ENCODE measurements around the gene AKAP13.
A peak's percentile ranks its signal among the peaks of the same experiment; 100 is the strongest.
"Not testable (repeated sequence)": the region's sequence is repeated elsewhere in the genome, so short reads cannot be mapped to it uniquely, and the experiment has no call there.

Gene AKAP13

GRCh38 chr15:85625166-85625830, 244.9 kb downstream of the AKAP13 start:
- DNase-seq (ENCODE audit: low spot score), result no peak

- no peak for DNase-seq (ENCODE audit: low spot score)
Observed at GRCh38 chr15:85625856-85626255, 245.5 kb downstream of the AKAP13 start.

GRCh38 chr15:85627213-85627935, 247.0 kb downstream of the AKAP13 start:
- DNase-seq (ENCODE audit: low spot score), result no peak

DNA sequence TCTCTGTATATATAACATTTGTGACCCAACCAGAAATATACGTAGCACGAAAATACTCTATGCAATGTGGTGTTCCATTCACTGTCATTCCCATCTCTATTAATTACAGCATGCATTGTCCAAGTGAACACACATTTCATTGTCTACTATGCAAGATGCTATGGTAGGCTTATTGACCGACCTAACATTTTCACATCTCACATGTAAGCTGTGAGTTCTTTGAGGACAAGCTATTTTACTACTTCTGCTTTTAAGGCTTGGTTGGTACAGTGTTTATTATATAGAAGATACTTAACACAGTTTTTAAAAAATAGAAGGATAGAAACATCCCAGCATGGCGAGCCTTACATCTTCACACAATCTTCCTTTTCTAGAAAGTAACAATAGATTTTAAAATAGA, 249.9 kb downstream of the AKAP13 start:
- no peak for DNase-seq (ENCODE audit: low spot score)

DNA sequence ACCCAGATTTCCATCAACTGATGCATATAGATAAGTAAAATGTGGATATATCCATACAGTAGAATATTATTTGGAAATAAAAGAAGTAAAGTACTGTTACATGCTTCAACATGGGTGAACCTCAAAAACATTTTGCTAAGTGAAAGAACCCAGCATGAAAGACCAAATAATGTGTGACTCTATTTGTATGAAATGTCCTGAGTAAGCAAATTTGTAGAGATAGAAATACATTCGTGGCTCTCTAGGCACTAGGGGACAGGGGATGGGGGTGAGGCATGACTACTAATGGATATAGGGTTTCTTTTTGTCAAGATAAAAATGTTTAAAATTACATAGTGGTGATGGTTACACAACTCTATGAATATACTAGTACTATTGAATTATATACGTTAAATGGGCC, 250.6 kb downstream of the AKAP13 start:
- no peak for DNase-seq (ENCODE audit: low spot score)

DNA sequence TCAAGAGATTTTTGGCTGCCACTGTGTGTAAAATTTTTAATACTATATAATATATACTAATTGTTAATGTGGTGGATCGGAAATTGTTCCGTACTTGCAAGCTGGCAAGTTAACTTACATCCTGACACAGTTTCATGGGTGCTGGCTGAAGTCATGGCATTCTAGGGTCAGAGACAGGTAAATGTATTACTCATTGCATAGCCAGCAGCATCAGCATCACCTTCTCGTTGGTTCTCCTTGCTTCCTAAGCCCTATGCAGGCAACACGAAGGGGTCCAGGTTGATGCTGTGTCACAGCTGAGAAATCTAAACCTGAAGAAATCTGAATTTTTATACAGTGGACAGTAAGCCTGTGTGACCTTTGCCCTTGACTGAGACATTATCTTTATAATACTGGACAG, 251.6 kb downstream of the AKAP13 start:
- DNase-seq (ENCODE audit: low spot score), result no peak

DNA sequence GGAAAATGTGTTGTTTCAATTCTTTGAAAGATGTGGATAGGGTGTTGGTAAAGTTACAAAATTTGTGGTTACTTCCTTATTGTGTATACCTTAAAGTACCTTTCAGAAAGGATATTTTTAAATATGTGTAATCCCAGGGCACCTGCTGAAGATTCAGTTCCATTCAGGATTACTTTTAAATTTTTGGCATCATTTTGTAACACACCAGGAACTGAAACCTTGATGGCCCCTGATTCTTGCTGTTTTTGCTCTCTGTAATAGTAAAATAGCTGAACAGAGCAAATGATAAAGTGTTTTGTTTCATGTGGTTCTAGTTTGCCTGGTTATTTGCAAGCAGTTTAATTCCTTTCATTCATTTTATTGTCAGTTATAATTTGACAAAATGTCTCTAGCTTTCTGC, 253.5 kb downstream of the AKAP13 start:
- DNase-seq (ENCODE audit: low spot score), result no peak

GRCh38 chr15:85636351-85636750, 255.9 kb downstream of the AKAP13 start:
- no peak for DNase-seq (ENCODE audit: low spot score)

DNA sequence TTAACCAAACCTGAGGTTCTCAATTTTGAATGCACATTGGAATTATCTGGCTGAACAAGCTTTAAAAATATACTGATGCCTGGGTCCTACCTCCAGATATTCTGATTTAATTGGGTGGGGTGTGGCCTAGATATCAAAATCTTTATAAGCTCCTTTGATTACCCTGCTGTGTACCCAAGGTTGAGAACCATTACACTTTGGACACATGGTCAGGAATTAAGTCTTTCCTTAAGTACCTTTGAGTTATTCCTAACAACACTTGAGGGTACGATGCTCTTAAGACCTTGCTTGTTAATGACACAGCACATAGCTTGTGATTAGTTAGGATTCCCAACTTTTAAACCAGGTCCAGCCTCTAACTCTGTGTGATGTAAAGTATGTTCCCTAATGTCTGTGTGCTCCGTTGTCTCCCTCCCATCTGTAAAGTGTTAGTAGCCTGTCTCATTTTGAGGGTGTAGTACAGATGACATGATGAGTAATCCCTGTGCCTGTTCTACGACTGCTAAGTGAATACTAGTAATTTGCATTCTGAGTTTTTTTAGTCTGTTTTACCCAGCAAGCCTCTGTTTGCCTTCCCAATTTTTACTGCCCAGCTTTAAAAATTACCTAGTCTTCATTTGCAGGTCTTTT, 259.5 kb downstream of the AKAP13 start:
- DNase-seq (ENCODE audit: low spot score), result no peak

DNA sequence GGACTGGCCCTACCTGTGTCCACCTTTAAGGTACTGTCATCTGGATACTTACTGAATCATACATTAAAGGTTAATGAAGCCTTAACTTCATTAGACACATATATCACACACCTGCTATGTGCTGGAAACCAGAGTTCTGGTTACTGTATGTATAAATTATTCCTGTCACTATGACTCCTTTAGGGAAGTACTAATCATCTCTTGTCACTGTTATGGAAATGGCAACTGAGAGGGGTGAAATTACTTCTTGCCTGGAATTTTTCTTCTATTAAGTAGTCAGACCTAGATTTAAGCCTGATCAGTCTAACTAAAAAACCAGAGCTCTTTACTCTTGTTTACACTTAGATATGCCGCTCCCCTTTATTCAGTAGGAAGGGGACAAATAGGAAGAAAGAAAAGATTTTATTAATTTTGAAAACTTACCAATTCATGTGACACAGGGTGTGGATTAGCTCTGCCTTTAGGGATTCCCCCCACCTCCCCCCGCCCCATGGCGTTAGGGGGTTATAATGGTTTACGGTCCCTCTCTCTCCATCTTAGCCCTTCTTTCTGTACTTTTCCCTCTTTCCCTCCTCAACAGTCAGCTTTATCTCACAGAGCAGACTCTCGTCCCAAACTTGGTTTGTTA, 261.8 kb downstream of the AKAP13 start:
- DNase-seq (ENCODE audit: low spot score), result no peak

GRCh38 chr15:85642693-85643066, 262.3 kb downstream of the AKAP13 start:
- DNase-seq (ENCODE audit: low spot score), result no peak

GRCh38 chr15:85646538-85647091, 266.2 kb downstream of the AKAP13 start:
- DNase-seq (ENCODE audit: low spot score), result no peak

GRCh38 chr15:85649372-85649771, 269.0 kb downstream of the AKAP13 start:
- DNase-seq (ENCODE audit: low spot score), result peak; percentile 18

DNA sequence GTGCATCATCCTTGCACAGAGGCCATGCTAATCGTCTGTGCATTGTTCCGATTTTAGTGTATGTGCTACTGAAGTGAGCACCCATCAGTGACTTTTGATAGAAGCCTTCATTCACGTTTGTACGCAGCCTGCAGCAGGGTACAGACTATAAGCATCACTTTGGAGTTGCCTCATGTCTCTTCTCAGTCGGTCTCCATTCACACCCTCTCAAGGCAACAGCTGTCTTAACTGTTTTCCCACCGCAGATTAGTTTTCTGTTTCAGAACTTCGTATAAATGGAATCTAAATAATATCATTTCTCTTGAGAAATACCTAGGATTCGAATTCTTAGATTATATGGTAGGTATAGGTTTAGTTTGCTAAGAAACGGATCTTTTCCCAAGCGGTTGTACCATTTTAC, 271.1 kb downstream of the AKAP13 start:
- no peak for DNase-seq (ENCODE audit: low spot score)

DNA sequence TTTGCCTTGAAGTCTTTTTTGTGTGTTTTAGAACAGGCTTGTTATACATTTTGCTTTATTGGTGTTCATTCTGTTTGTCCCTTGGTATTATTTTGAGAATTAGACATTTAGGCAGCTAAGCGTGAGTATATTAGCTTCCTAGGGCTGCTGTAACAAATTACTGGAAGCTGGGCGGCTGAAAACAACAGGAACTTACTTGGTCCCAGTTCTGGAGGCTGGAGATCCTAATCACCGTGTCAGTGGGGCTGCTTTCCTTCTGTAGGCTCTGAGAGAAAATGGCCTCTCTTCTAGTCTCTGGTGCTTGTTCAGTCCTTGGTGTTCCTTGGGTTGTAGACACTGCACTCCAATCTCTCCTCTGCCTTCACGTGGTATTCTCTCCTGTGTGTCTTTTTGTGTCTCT, 272.1 kb downstream of the AKAP13 start:
- no peak for DNase-seq (ENCODE audit: low spot score)

DNA sequence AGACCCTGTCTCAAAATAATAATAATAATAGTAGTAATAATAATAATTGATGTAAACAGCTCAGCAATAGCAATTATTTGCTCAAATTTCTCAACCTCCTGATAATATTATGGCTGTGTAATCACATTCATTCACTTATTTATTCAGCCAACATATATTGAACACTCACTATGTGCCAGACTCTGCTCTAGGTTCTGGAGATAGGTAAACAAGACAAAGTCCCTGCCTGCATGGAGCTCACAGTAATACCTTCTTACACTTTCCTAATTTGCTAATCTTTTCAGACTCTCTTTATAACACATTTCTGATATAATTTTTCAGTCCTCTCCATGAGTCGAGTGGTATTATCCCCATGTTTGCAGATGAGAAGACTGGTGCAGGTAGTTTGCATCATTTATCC, 276.7 kb downstream of the AKAP13 start:
- DNase-seq (ENCODE audit: low spot score), result no peak

DNA sequence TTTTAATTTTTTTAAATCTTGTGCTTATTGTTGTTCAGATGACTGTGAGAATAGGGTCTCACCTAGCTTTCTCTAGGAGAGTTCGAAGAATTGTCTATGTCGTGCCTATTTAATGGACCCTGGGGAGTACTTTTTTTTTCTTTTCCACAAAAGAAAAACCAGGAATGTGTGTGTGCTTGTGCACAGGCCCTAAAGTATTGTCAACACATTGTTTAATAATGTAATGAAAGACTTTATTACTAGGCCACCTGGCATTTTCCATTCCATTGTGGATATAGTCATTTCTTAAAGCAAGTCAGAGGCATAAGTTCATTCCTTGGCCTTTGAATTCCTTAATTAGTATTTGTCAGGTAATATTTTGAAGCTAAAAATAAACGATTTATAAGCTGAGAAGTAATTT, 278.4 kb downstream of the AKAP13 start:
- no peak for DNase-seq (ENCODE audit: low spot score)

- no peak for DNase-seq (ENCODE audit: low spot score)
Observed at GRCh38 chr15:85661859-85662258, 281.5 kb downstream of the AKAP13 start.

DNA sequence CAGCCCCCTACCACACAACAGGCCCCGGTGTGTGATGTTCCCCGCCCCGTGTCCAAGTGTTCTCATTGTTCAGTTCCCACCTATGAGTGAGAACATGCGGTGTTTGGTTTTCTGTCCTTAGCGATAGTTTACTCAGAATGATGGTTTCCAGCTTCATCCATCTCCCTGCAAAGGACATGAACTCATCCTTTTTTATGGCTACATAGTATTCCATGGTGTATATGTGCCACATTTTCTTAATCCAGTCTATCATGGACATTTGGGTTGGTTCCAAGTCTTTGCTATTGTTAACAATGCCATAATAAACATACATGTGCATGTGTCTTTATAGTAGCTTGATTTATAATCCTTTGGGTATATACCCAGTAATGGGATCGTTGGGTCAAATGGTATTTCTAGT, 285.3 kb downstream of the AKAP13 start:
- DNase-seq (ENCODE audit: low spot score), result not testable (repeated sequence)

DNA sequence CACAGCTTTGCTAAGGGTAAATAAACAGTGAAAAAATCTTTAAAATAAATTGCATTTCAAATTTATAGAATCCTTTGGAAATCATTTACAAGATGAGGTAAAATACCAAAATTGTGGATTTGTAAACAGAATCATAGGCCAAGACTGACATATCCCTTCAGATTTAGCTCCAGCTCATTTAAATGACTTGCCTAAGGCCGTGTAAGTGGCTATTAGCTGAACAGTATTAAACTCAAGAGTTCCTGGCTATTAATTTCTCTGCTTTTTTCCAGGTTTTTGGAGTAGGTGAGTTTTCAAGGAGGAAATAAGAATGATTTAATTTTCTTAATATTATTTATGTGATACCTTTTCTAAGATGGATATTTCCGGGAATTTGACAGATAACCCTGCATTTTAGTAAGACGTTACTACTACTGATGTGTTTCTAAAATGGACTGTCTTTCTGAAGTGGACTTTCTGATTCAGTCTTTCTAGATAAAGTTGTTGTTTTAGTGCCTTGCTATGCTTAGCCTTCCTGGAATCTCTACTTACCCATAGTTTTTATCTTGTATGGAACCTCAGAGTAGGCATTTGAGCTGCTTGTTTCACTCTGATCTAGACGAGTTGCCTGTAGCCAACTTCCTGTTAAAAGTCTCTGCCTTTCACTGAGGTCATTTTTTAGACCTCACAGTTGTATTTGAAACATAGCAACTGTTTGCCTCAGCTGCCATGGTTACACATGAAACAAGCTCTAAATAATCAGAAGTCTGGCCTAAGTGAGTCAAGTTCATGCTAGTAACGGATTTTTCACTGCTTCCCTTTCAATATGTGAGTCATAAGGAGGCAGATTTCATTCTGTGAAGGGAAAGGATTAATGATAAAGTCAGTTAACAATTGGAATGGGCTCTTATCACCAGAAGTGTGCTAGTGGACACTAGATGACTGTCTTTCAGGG, 287.4 kb downstream of the AKAP13 start:
- DNase-seq (ENCODE audit: low spot score), result no peak

- no peak for DNase-seq (ENCODE audit: low spot score)
Observed at GRCh38 chr15:85671156-85671555, 290.8 kb downstream of the AKAP13 start.

Measured in HuH-7 (cell line).